Astrocyte of the cerebellum (primary cell): ENCODE results near the gene HSP90AA1.
A peak's percentile ranks its signal among the peaks of the same experiment; 100 is the strongest.

ENCODE experiments used
- DNase-seq: peaks from one replicate; pipeline ENCODE4 v3.0.0-alpha.2; 2011; ENCODE audit warnings: low read depth
- H3K4me3 ChIP-seq: 2 replicates; pipeline ENCODE4 v1.5.1; 2011; ENCODE audit warnings: mild to moderate bottlenecking, low read depth, low read length, moderate library complexity
- in situ Hi-C: cut with HindIII; loops from 2 replicates; pipeline ENCODE4 v1.10.0; 2017; ENCODE audit warnings: low sequenced_read_pairs
- TF ChIP-seq, protein P1 (sequence below): IDR thresholded peaks from 2 replicates; pipeline ENCODE4 v1.5.1; 2012; ENCODE audit warnings: low read length, low read depth, moderate library complexity, mild to moderate bottlenecking; ENCODE audit errors: missing control alignments

The HSP90AA1 gene

DNA sequence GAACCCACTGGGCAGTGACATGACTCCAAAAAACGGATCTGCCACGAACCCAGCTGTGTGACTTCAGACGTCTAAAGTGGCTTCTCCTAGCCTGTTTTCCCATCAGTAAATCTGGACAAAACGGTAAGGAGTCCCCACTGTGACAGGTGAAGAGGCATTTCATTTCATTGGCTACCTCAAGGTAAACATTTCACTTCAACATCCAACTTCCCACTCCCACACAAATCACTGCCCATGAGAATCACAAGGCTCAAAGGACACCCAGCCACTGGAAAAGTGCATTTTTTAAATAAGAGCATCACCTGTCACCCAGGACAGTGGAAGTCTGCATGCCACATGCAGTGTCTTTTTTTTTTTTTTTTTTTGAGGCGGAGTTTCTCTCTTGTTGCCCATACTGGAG is 27.9 kb downstream of the HSP90AA1 start:
- H3K4me3 ChIP-seq: no peak overlapping the region
- TF ChIP-seq, protein P1, sequence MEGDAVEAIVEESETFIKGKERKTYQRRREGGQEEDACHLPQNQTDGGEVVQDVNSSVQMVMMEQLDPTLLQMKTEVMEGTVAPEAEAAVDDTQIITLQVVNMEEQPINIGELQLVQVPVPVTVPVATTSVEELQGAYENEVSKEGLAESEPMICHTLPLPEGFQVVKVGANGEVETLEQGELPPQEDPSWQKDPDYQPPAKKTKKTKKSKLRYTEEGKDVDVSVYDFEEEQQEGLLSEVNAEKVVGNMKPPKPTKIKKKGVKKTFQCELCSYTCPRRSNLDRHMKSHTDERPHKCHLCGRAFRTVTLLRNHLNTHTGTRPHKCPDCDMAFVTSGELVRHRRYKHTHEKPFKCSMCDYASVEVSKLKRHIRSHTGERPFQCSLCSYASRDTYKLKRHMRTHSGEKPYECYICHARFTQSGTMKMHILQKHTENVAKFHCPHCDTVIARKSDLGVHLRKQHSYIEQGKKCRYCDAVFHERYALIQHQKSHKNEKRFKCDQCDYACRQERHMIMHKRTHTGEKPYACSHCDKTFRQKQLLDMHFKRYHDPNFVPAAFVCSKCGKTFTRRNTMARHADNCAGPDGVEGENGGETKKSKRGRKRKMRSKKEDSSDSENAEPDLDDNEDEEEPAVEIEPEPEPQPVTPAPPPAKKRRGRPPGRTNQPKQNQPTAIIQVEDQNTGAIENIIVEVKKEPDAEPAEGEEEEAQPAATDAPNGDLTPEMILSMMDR: no peak
- in situ Hi-C loops: no loop called here
- DNase-seq: no peak

DNA sequence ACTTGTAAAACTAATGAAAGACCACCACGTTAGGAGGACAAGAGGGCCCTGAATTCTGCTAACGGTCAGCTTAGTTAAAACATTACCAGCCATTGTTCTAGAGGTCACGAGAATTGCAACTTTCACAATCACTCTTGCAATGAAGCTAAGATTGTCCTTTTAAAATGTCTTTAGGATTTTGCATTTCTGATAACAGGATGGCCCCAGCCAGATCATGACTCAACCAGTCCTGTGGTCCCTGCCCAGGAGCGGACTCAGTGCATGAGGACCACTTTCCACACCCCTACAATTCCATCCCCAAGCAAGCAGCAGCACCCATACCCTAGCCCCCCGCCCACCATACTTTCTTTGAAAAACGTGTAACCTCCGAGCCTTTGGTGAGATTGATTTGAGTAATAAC is 28.7 kb downstream of the HSP90AA1 start:
- TF ChIP-seq, protein P1: no peak
- no peak overlapping the region for H3K4me3 ChIP-seq
- no peak for DNase-seq
- in situ Hi-C loops: no loop called here

DNA sequence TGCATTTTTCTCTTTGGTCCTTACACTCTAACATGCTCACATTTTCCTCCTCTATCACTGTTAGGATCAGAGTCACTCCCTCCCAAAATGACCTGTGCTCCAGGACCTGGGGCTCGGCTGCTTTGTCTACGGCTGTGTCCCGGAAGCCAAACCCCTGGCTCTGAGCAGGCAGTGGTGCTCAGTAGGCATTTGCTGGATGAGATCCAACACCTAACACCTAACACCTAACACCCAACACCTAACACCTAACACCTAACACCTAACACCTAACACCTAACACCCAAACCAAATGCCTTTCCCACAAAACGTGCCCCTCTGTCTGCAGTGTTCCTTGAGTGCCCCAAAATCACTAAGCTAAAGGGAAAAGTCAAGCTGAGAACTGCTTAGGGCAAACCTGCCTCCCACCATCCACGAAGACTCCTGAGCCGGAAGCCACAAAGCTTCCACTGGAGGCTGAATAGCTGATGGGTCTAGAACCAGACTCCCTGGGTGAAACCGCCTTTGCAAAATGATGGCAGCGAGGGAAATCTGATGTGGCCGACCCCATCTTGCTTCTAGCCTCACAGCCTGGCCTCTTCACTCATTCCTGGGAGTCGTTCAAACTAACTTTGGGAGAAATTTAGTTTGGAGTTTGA is 29.2 kb downstream of the HSP90AA1 start:
- DNase-seq: no peak
- TF ChIP-seq, protein P1: no peak
- in situ Hi-C loops: no loop called here
- no peak overlapping the region for H3K4me3 ChIP-seq

DNA sequence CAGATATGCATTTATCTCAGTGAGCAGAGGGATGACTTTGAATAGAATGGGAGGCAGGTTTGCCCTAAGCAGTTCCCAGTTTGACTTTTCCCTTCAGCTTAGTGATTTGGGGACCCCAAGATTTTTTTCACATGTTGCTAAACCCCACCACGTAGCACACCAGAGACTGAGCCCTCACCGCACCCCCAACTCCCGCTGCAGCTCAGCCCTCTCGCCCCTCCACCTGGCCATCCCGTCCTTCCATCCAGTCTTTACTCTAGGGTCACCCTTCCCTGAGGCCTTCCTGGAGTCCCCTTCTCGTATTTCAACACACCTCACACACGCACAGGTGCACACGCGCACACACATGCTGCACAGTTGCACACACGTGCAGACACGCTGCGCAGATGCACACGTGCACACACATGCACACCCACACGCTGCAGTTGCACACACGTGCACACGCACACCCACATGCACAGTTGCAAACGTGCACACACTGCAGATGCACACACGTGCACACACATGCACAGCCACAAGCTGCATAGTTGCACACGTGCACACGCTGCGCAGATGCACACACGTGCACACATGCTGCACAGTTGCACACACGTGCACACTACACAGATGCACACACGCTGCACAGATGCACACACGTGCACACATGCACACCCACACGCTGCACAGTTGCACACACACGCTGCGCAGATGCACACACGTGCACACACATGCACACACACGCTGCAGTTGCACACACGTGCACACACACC is 30.0 kb downstream of the HSP90AA1 start:
- DNase-seq: no peak
- in situ Hi-C loops: no loop called here
- TF ChIP-seq, protein P1: no peak
- no peak overlapping the region for H3K4me3 ChIP-seq

DNA sequence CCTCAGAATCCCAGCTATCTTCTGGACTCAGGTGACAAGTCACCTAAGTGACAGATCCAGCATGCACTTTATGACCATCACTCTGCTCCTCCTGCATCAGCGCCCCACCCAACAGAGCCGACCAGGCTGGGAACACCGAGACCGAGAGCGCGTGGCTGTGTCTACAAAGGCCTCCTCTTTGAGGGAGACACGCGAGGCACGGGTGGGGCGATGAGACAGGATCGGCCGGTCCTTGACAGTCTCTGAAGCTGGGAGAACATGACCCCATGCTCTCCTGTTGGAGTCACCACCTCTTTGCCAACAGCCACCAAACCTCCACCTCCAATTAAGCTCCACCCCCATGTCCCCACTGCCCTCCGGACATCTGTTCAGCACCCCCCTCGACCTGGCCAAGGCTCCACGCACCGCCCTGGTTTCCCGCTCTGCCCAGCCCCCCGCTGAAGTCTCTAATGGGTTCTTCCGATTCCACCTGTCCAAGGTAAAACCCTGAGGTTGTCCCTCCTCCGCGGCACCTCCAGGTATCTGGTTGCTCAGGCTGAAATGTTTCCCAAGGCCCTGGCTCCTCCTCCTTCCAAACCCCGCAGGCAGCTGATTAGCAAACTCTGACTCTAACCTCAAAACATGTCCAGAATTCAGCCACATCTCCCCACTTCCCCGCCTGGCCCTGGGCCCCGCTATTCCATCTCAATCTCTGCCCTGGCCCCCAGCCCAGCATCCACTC is 31.5 kb downstream of the HSP90AA1 start:
- DNase-seq: peak; percentile 76

DNA sequence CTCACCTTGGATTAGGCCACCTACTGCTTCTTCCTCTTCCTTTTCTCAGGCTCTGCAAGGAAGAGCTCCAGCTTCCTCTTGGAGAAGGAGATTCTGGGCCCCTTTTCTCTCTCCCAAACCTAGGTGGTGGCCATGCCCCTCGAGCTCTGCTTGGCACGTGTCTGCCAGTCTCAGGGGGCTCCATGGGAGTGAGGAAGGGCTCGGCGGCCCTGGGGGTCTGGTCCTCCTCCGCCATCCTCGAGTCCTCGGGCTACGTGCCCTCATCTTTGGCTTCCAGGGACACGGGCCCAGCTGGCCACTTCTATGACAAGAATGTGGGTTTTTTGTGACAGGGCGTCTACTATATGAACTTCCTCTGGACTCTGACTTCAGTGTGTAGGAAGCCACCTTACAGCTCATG is 34.3 kb downstream of the HSP90AA1 start:
- no peak for DNase-seq
- in situ Hi-C loops: no loop called here
- TF ChIP-seq, protein P1: no peak
- no peak overlapping the region for H3K4me3 ChIP-seq

More for the DNA sequence above, 31.5 kb downstream of the HSP90AA1 start:
- H3K4me3 ChIP-seq: no peak overlapping the region
- in situ Hi-C loops: no loop called here
- TF ChIP-seq, protein P1: no peak
